ENCODE results near the gene MRAS. TPM values are rescaled to one million over a fixed set of nuclear protein-coding genes. Genes with fewer than 3 reads are reported as not detected.

The MRAS gene
- total and polyA plus RNA-seq, 2 of the 8 experiments (the other 6 are each of a cell fraction or from before 2014, with no cell fraction given) = 10.6 to 16.2 TPM

- no peak overlapping the region for H2BK20ac ChIP-seq (ENCODE audit: low read length)
- H3K4me2 ChIP-seq (ENCODE audit: insufficient read depth in 1 of 2, low read depth in 2 of 2, low read length in 2 of 2) = no peak overlapping the region
- H4K5ac ChIP-seq (ENCODE audit: insufficient read length, low read depth, low read length) = no peak overlapping the region
- FAIRE-seq (no peak), DNase-seq (ENCODE audit: low read depth in 1 of 2, low spot score in 2 of 2) (no peak)
- H2BK15ac ChIP-seq (ENCODE audit: low read length) = no peak overlapping the region
- no peak overlapping the region for H3K4me3 ChIP-seq (ENCODE audit: extremely low read depth in 1 of 4, insufficient read depth in 2 of 4, low read depth in 3 of 4, low read length in 4 of 4)
- H3K27me3 ChIP-seq (replicated peaks in 1 of 4; ENCODE audit: control insufficient read depth in 3 of 4, extremely low read depth in 1 of 4, insufficient read depth in 3 of 4, low read length in 3 of 4) = peaks cover 0 to 3% (median 0%) of the 10 kb centered on the region in 4 experiments; a peak in 2 of 7 replicates
- ChIA-PET POLR2A (ENCODE audit: partially characterized antibody) (interaction anchor here (1.0 to 1.1 kb wide), 3 partner anchors 8 to 23 kb away, joined by 3 to 4 read pairs (median 3); no protein-coding TSS in a partner anchor), CTCF (ENCODE audit: partially characterized antibody) (interaction anchor here (1.4 to 5.7 kb wide), 3 partner anchors 9 to 494 kb away, joined by 6 to 31 read pairs (median 7); no protein-coding TSS in a partner anchor)
- H3K56ac ChIP-seq (replicated peaks; ENCODE audit: insufficient read length, low read depth, low read length) = no peak overlapping the region
- H3K27ac ChIP-seq (ENCODE audit: low read depth, low read length) = no peak overlapping the region
- H2BK5ac ChIP-seq (ENCODE audit: low read depth, low read length) = no peak overlapping the region
- H4K91ac ChIP-seq (replicated peaks; ENCODE audit: insufficient read length, low read length) = no peak overlapping the region
- H3K4ac ChIP-seq (replicated peaks; ENCODE audit: insufficient read length, low read depth, low read length) = no peak overlapping the region
- no peak for TF ChIP-seq USF2 (IDR thresholded peaks at IDR 0.05; ENCODE audit: low read length)
- no peak for TF ChIP-seq SP4 (IDR thresholded peaks at IDR 0.05; ENCODE audit: low read length)
- no peak for TF ChIP-seq POU5F1 (IDR thresholded peaks at IDR 0.05; ENCODE audit: low read depth, low read length)
- no peak for TF ChIP-seq RAD21 (IDR thresholded peaks at IDR 0.05 in 1 of 2, conservative IDR thresholded peaks at IDR 0.05 in 1 of 2; ENCODE audit: low read depth in 2 of 2, low read length in 2 of 2)
- no peak for TF ChIP-seq GABPA (IDR thresholded peaks at IDR 0.05; ENCODE audit: borderline replicate concordance, insufficient read depth, low read length)
- TF ChIP-seq TCF12 (IDR thresholded peaks at IDR 0.05; ENCODE audit: low read depth, low read length) = no peak
- TF ChIP-seq EZH2 (IDR thresholded peaks at IDR 0.05; ENCODE audit: low read depth, low read length, severe bottlenecking) = no peak
- TF ChIP-seq EGR1 (IDR thresholded peaks at IDR 0.05; ENCODE audit: borderline replicate concordance, low read depth, low read length) = no peak
- no peaks in the 10 kb centered on the region for H3K79me2 ChIP-seq (ENCODE audit: control insufficient read depth in 1 of 2, insufficient read depth in 2 of 2, low read length in 2 of 2)
- H4K20me1 ChIP-seq (replicated peaks in 1 of 2; ENCODE audit: control insufficient read depth in 1 of 2, insufficient read depth in 2 of 2, low read length in 2 of 2) = no peaks in the 10 kb centered on the region
- H3K23me2 ChIP-seq (ENCODE audit: low read depth, low read length) = no peaks in the 10 kb centered on the region
- H3K9ac ChIP-seq (replicated peaks in 1 of 4; ENCODE audit: extremely low read depth in 1 of 4, low read depth in 3 of 4, low read length in 3 of 4) = no peak overlapping the region
- no peaks in the 10 kb centered on the region for H3K9me3 ChIP-seq (ENCODE audit: insufficient read depth in 2 of 2, low read depth in 1 of 2, low read length in 1 of 2)
- H3K36me3 ChIP-seq (ENCODE audit: control insufficient read depth in 2 of 4, insufficient read depth in 4 of 4, low read length in 3 of 4) = no peaks in the 10 kb centered on the region
- H2BK12ac ChIP-seq (ENCODE audit: low read depth, low read length) = no peak overlapping the region
- whole genome bisulfite sequencing, 2 experiments (ENCODE audit: extremely low coverage in 1 of 2, insufficient coverage in 1 of 2, insufficient read length in 1 of 2, insufficient replicate concordance in 2 of 2, low coverage in 1 of 2, low lambda C conversion rate in 2 of 2, missing lambda C conversion rate in 1 of 2) = 87% methylated on average over 2 of the region's 2 CpGs; no CpG with 5 or more reads in 1 of the 2 experiments
- no peak overlapping the region for H3K18ac ChIP-seq (ENCODE audit: extremely low read depth, low read length)
- no peak overlapping the region for H2AK5ac ChIP-seq (ENCODE audit: low read depth, low read length)
- H3K23ac ChIP-seq (ENCODE audit: insufficient read length) = no peak overlapping the region
- H3K79me1 ChIP-seq (ENCODE audit: low read depth, low read length) = peaks cover 3% of the 10 kb centered on the region; the same call in 1 of the 2 replicates
- peaks cover 0 to 7% (median 1%) of the 10 kb centered on the region in 4 experiments; a peak in 4 of 7 replicates for H3K4me1 ChIP-seq (replicated peaks in 1 of 4; ENCODE audit: control insufficient read depth in 3 of 4, insufficient read depth in 4 of 4, low read length in 3 of 4)
- no peak overlapping the region for H4K8ac ChIP-seq (ENCODE audit: extremely low read depth, insufficient read depth, low read length)
- no peak overlapping the region for H3K14ac ChIP-seq (ENCODE audit: insufficient read length)
- H2BK120ac ChIP-seq (replicated peaks; ENCODE audit: low read depth, low read length) = no peak overlapping the region
- H2AFZ ChIP-seq (ENCODE audit: low read length) = no peak overlapping the region
Observed at GRCh38 chr3:138441742-138442141, 93.4 kb downstream of the MRAS start.
